GM12874 (cell line): ENCODE results near the gene OAS2.
A peak's percentile ranks its signal among the peaks of the same experiment; 100 is the strongest.

ENCODE experiments used
- TF ChIP-seq, protein P1 (sequence below): IDR thresholded peaks from 2 replicates; pipeline ENCODE4 v1.5.1; 2011; ENCODE audit warnings: low read depth, mild to moderate bottlenecking, control low read depth, low read length, moderate library complexity; ENCODE audit not compliant: insufficient read depth

OAS2 gene

GRCh38 chr12:113000433-113000832 lies 22.1 kb downstream of the OAS2 start:
- TF ChIP-seq, protein P1, sequence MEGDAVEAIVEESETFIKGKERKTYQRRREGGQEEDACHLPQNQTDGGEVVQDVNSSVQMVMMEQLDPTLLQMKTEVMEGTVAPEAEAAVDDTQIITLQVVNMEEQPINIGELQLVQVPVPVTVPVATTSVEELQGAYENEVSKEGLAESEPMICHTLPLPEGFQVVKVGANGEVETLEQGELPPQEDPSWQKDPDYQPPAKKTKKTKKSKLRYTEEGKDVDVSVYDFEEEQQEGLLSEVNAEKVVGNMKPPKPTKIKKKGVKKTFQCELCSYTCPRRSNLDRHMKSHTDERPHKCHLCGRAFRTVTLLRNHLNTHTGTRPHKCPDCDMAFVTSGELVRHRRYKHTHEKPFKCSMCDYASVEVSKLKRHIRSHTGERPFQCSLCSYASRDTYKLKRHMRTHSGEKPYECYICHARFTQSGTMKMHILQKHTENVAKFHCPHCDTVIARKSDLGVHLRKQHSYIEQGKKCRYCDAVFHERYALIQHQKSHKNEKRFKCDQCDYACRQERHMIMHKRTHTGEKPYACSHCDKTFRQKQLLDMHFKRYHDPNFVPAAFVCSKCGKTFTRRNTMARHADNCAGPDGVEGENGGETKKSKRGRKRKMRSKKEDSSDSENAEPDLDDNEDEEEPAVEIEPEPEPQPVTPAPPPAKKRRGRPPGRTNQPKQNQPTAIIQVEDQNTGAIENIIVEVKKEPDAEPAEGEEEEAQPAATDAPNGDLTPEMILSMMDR, result no peak

DNA sequence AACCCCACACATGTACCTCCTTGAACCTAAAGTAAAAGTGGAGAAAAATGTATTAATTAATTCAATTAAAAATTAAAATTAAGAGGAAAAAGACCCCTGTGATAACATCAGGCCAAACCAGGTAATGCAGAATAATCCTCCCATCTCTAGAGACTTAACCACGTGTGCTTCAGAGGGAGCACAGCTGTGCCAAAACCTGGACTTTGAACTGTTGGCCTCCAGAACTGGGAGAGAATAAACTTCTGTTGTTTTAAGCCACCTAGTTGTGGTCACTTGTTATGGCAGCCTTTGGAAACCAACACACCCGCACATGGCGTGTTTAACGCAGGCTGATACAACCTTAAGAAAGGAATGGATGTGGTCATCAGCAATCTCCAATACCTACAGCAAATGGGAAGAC lies 23.8 kb downstream of the OAS2 start:
- TF ChIP-seq, protein P1, result no peak

GRCh38 chr12:113002676-113003075 lies 24.4 kb downstream of the OAS2 start:
- TF ChIP-seq, protein P1, result no peak

DNA sequence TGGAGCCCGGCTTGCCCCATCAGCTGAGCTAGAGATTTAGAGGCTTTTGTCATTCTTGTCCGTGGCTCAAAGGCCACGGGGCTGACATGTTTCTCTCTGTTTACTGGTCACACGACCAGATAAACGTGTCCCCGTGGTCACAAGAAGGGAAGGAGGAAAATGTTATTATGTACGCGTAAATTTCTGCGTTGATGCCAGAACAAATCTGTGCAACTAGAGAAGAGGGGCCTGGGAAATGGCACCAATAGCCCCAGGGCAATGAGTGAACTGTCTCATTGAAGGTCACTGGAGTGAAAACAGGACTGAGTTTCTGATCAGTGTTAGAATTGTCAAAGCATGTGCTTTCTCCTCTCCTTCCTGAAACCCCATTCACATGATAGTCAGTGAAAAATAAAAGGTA lies 25.3 kb downstream of the OAS2 start:
- TF ChIP-seq, protein P1, result no peak

GRCh38 chr12:113005762-113006161 lies 27.4 kb downstream of the OAS2 start:
- TF ChIP-seq, protein P1, result peak; percentile 23; the same call in 1 of the 2 replicates

DNA sequence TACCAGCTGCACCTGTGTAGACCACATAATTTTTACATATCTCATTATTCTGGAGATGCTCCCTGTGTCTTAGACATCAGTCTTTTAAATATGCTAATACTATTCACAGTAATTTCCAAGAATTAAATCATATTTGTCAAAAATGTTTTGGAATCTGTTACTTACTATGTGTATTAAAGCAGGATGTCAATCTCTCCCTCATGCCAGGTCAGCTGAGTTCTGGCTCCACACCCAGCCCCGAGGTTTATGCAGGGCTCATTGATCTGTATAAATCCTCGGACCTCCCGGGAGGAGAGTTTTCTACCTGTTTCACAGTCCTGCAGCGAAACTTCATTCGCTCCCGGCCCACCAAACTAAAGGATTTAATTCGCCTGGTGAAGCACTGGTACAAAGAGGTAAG lies 27.9 kb downstream of the OAS2 start:
- TF ChIP-seq, protein P1, result no peak

GRCh38 chr12:113006641-113007040 lies 28.3 kb downstream of the OAS2 start:
- TF ChIP-seq, protein P1, result no peak

DNA sequence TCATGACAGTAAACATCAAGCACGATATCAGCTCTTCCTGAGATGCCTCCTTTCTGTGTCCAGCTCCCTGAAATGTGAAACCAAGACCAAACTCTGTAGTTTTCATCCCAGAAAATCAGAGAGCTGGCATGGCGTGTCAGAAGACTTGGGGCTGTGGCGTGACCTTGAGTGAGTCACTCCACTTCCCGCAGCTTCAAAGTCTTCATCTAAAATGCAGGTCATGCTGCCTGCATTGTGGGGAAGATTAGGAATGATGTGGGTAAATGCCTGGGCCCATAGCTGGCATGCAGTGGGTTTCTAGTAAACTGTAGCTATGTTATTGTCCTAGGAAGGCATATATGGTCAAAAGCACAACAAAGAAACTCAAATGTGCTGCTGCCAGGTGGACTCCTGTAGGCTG lies 28.8 kb downstream of the OAS2 start:
- TF ChIP-seq, protein P1, result no peak
